Effector CD8-positive, alpha-beta T cell (primary cell): ENCODE data around the gene FBXL2.
"Not testable (repeated sequence)": the region's sequence is repeated elsewhere in the genome, so short reads cannot be mapped to it uniquely, and the experiment has no call there.

Source experiments
- DNase-seq: peaks from one replicate; lab custom pipeline; 2025; lab: John Stamatoyannopoulos, UW

The FBXL2 gene

DNA sequence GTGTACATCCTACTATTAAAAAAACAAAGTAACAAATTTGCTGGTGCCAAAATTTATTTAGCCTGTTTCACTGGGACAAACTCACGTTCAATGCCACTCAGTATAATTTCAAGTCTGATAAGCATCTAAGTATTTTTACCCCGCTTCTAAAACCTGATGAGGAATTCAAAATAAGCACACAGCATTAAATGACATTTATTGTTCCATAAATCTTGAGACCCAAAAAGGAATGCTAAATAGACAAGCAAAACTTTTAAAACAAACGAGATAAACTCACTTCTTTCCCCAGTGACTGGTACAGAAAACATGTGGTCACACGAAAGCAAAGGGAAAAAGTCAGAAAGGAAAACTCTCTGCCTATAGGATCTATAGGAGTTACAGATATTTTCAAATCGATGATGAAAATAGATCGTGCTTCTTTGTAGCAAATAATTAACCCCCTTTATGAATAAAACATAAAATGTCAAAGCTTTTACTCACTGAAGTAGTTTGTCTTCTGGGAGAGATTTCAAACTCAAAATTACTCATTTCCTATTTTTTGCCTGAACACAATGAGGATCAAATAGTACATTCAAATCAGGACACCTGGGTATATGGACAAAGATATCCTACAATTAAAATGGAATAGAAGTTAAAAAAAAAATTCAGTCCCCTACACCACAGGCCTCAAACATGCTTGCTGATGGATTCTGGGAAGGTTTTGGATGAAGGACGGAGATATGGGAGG lies 111.3 kb downstream of the FBXL2 start:
- DNase-seq, result no peak

DNA sequence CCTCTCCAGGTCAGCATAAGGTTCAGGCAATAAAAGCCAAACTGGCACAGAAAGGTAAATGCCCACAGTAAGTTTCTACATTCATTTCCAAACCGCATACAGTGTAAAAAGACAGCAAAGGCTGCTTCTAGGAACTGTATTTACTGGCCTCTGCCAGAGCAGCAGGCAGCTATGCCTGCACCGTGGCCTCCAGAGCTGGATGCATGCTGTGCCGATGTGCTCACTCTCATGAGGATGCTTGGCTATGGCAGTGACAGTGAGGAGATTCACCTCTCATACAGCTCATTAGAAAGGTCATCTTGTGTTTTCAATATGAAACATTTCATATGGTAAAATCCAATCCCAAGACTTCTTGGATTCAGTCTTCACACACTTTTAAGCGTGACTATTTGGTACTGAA lies 112.7 kb downstream of the FBXL2 start:
- no peak for DNase-seq

DNA sequence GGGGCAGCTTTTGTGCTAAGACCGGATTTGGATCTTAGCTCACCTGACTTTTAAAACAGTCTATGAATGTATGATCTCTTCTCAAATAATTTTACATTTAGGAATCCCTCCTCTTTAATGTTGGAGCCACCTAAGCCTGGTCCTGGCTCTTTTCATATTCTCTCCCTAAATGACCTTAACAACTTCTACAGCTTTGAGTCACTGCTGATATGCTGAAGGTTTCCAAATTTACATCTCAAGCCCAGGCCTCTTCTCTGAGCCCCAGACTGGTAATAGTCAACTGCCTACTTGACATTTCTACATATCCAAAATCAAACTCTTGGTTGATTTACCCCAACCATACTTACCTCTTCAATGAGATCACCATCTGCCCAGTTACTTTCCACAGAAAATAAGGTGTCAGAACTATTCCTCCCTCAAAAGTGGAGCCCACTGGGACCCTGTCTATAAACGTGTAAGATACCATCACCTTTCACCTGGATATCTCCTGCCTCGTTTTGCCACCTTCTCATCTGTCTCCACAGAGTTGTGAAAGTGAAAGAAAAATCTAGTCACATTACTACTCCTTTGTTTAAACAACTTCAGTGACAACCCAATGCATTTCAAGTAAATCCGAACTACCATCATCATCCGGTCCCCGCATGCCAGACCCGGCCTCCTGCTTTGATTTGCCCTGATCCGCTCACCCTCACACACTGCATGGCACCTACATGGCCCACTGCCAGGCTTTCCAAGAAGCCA lies 114.2 kb downstream of the FBXL2 start:
- no peak for DNase-seq

DNA sequence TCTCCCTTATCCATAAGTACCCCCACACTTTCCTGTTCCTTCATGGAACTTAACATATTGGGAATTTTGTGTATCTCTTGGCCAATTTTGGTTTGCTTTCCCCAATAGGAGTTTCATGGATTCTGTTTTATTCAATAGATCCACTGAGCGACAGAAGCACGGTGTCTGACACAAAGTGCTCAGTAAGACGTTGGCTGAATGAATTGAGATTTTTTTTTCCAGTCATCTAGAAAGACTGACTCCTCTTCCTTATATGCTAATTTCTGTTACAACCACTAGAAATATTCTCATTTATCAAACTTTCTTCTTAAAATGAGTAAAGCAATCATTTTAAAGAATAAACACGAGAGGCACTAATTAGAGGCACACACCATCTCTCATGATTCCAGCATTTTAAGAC lies 114.9 kb downstream of the FBXL2 start:
- no peak for DNase-seq

DNA sequence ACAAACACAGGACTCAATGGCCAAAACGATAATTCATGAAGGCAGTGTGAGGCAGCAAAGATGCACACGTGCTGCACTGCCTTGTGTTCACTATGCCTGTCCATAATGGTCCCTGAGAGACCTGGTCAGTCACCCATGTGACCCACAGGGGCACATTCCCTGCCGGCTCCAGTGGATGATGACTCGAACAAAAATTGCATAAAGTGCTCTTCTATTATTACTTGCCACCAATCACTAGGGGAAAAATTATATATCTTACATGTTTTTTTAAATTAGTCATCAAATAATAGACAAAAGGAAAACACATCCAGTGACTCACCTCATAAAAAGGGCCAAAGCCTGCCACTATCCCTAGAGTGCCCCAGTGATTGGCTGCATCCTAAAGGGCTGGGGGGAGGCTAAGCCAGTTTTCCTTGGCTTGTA lies 115.5 kb downstream of the FBXL2 start:
- DNase-seq, result no peak

DNA sequence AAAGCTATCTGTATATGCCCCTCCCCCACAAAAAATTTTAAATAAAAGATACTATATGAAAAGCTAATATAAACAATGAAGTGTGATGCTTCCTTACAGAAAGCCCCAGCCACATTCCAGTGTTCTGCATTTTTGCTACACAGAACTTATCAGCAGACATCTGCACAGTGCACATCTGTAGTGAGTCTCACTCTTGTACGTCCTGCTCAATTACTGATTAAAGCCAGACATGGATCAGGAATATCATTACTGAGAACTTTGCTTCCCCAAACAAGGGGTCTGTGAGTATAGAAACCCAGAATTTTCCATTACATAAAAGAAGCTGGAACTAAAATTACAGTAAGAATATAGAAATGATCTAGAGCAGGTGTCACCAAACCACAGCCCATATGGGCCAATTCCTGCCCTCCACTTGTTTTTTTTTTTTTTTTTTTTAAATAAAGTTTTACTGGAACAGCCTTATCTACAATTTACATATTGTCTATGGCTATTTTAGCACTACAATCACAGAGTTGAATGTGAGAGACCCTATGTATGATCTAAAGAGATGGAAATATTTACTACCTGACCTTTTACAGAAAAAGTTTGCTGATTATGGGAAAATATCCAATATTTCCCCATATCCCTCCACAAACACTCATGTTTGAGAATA lies 117.3 kb downstream of the FBXL2 start:
- DNase-seq, result no peak

DNA sequence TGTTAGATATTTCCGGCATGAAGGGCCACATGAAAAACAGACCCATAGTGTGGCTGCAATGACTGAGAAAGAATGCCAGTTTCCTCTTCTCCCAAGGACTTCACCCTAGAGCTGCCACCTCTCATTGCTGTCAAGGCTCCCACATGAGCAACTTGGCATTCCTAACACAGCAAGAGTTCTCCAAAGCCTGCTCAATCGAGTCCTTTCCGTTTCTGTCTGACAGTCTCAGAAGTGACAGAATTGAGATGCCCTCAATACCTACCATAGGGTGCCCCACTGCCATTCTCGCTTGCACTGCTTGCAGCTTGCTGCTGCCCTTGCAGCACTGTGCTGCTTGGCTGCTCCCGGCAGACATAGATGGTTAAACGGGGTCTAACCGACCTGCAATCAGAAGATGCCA lies 118.7 kb downstream of the FBXL2 start:
- no peak for DNase-seq

DNA sequence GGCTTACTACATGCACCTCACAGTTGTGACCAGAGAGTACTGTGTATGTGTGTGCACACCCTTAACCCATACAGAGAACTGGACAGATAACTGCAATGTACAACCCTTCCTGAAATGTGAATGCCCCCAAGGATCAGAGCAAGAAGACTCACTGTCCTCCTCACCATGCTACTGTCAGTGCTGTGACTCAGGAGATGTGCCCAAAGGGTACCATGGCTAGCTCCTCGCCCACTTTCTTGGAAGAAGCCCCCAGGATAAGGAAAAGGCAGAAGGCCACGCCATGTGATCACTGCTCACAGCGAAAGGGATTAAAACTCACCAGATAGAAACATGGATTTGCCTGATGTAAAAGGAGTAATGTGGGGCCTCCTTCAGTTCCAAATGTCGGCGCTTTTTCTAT lies 121.2 kb downstream of the FBXL2 start:
- DNase-seq, result no peak

DNA sequence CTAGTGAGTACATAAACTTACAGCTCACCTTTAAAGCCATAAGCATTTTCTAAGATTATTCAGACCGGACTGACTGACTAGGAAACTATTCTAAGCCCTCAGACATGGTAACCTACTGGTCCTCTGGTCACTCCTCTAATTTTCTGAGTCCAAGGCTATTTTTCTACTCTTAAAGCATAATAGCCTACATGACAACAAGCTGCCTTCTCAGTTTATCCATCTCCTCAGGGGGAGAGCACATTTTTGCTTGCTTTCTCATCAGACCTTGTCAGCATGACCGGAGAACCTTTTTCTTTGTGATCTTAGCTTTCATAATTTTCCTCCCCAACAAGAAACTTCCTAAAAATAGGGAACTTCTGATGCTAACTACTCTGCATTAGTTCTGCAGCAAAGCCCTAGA lies 124.5 kb downstream of the FBXL2 start:
- DNase-seq, result no peak

DNA sequence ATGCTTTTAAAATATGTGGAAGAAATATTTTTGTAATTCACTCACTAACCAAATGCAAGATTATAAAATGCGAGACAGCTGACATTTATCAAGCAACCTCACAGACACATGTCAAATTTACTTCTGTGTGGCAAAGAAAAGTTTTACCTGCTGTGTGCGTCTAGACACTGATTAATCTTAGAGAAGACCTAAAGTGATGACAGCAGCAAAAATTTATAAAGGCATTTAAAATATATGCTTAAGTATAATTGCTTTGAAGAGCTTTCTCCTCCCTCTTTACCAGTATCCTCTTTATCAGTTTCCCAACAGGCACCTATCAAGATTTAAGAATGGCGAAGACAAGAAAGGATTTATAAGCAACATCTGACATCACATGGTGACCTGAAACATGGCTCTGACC lies 125.7 kb downstream of the FBXL2 start:
- DNase-seq, result no peak

DNA sequence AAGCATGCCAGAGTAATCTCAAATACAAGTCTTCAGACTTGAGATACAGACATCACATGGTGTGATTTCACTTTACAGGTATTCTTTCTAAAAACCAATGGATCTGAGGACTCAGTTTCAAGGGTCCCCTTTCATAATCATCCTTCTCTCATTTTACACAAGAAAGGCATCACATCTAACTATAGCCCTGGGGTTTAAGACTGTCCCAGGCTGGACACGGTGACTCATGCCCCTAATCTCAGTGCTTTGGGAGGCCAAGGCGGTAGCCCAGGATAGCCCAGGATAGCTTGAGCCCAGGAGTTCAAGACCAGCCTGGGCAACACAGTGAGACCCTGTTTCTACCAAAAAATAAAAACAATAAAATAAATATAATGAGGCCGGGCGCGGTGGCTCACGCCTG lies 126.5 kb downstream of the FBXL2 start:
- DNase-seq, result no peak

DNA sequence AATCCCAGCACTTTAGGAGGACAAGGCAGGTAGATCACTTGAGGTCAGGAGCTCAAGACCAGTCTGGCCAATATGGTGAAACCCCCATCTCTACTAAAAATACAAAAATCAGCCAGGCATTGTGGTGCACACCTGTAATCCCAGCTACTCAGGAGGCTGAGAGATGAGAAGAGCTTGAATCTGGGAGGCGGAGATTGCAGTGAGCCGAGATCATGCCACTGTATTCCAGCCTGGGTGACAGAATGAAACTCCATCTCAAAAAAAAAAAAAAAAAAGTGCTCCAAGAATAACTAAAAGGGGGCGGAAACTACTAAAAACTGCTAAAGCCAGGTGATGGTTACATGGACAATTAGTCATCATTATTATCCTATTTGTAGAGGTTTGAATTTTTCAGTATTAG lies 133.6 kb downstream of the FBXL2 start:
- DNase-seq, result not testable (repeated sequence)

DNA sequence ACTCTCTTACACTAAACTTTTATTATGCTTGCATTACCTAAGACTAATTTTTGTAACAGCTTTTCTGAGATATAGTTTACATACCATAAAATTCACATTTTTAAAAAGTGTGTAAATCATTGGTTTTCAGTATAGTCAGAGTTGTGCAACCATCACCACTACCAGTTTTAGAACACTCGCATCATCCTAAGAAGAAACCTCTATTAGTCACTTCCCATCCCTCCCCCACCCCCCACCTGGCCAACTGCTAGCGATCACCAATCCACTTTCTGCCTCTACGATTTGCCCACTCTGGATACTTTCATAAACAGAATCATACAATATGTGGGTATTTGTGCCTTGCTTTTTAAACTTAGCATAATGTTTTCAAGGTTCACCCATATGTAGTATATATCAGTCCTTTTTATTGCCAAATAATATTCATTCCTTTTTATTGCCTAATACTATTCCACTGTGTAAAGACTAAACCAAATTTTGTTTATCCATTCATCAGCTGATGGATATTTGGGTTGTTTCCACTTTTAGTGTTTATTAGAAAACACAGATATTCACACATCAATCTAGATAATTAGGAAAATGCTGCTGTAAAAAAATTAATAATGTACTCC lies 139.9 kb downstream of the FBXL2 start:
- DNase-seq, result no peak

DNA sequence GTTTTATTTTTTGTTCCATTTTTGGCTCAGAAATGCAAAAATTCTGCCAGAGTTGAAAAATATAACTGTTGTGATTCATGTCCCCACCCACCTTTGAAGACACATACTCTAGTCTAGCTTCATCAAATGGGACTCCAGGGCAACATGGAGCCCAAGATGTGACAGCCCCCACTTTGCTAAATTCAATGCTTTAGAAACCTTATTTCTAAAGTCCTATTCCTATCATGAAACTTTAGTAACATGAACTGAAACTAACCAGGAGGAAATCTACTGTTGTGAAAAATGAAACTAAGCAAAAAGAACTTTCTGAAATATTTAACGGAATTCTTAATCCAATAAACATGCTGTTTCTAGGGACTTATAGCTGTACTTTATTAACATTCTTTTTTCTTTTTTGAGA lies 142.7 kb downstream of the FBXL2 start:
- no peak for DNase-seq

DNA sequence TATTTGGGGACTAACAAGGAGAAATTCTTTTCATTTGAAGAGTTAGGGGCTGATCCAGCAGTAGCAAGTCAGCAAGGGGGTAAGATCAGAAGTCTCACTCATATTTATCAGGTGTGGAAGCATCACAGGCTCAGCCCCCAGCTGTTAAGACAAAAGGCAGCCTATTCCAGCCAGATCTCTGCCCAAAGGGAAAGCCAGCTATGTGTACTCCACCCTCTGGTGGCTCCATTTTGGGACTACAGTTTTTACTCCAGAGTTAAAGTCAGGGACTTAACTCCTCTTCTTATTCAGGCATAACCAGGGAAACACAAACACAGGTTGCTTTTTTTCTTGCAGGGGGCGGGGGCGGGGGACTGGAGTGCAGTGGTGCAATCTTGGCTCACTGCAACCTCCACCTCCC lies 143.7 kb downstream of the FBXL2 start:
- no peak for DNase-seq

DNA sequence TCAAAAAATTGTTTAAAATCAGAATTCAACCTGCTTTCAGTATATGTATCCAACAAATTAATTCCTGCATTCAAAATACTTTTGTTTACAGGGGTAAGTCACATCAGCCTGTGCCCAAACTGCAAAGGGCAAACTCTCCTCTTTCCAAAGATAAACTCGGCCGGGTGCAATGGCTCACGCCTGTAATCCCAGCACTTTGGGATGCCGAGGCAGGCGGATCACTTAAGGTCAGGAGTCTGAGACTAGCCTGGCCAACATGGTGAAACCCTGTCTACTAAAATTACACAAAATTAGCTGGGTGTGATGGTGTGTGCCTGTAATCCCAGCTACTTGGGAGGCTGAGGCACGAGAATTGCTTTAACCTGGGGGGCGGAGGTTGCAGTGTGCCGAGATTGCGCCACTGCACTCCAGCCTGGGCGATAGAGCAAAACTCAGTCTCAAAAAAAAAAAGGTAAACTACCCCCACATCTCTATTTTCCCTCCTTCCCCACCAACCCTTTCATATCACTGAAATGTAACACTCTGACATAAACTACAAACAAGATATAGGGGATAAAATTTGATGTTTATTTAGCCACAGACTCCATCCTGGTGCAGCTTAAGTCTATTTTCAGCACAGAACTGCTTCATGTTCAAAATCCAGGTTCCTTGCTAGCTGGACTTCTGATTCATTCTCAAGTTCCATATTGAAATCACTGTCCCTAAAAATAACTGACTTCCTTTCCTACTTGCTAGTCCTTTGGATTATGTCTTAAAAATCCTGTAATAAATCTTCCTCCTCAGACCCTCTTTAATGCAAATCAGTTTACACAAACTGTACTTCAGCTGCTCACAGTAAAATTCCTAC lies 147.6 kb downstream of the FBXL2 start:
- no peak for DNase-seq

DNA sequence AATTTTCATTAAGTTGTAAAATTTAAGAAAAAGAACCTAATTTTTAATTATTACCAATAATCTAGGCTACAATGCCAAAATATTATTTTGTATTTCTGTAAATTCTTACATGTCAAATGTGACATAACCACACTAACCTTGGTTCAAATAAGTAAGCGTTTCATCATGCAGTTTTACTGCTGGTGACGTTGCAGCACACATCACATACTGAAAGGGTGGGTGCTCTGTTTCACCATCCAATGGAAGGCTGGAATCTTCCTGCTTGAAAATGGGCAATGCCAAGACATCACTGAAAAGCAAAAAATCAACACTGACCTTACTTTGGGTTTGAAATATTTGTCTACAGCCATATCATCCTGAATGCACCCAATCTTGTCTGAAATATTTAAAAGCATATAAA lies 148.2 kb downstream of the FBXL2 start:
- no peak for DNase-seq

DNA sequence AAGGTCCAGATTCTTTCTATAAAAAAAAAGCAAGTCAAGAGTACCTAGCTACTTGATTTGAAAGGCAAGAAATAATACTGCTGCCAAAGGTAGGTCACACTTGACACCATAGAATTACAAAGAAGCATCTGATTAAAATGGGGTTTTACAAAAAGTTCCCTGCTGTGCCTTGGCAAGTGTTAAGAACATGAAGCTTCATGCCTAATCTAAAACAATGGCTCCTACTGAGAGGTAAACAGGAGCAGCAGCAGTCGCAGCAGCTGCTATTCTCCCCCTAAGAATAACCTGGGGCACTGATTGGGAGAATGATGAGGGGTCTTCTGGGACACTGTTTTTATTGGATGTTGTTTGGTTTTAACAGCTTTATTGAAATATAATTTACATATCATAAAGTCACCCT lies 148.8 kb downstream of the FBXL2 start:
- DNase-seq, result no peak

DNA sequence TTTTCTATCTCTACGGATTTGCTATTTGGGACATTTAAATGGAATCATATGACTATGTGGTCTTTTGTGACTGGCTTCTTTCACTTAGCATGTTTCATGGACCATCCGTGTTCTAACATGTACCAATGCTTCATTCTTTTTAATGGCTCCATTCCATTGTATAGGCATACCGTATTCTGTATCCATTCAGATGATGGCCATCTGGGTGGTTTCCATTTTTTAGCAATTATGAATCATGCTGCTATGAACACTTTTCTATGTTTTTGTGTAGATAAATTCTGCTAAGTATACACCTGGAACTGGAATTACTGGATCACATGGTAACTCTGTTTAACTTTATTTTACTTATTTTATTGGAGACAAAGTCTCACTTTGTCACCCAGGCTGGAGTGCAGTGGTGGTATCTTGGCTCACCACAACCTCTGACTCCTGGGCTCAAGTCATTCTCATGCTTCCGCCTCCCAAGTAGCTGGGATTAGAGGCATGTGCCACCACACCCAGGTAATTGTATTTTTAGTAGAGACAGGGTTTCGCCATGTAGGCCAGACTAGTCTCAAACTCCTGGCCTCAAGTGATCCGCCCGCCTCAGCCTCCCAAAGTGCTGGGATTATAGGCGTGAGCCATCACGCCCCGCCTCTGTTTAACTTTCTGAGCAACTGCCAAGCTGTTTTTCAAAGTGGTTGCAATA lies 149.5 kb downstream of the FBXL2 start:
- DNase-seq, result no peak

DNA sequence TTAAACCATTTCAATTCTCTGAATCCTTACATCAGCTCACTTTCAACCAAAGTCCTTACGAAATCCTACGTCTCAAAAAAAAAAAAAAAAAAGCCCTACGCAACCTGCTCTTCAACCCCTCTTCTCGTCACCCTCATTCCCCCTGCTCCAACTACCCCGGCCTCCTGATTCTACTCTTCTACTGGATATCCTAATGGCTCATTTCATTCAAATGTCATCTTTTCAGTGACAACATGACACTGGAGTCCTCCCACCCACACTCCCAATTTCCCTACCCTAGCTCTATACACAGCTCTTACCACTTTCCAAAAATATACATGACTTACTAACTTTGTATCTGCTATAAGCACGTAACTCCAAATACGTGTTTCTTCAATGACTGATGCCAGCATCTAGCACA lies 151.5 kb downstream of the FBXL2 start:
- no peak for DNase-seq

DNA sequence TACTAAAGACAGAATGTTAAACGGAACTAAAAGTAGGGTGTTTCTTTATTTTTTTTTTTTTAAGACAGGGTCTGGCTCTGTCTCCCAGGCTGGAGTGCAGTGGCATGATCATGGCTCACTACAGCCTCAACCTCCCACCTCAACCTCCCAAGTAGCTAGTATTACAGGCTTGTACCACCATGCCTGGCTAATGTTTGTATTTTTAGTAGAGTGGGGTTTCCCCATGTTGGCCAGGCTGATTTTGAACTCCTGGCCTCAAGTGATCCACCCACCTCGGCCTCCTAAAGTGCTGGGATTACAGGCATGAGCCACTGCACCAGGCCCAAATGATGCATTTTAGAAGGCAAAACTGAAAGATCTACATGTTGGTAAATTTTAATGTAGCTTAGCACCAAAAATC lies 152.1 kb downstream of the FBXL2 start:
- not testable (repeated sequence) for DNase-seq
